Brain microvascular endothelial cell (primary cell): ENCODE results near the gene CPS1.

Experiments
- DNase-seq: peaks from one replicate; pipeline ENCODE4 v3.0.0-alpha.2; 2020
- H3K27ac ChIP-seq: fragments of 250-450 bp; sonication (Bioruptor Pico); 2 replicates; pipeline ENCODE4 v1.5.1; 2020; ENCODE audit warnings: mild to moderate bottlenecking, moderate library complexity
- H3K27me3 ChIP-seq: fragments of 250-450 bp; sonication (Bioruptor Pico); replicated peaks from 2 replicates; pipeline ENCODE4 v1.5.1; 2020; ENCODE audit warnings: mild to moderate bottlenecking
- H3K36me3 ChIP-seq: fragments of 250-450 bp; sonication (Bioruptor Pico); replicated peaks from 2 replicates; pipeline ENCODE4 v1.5.1; 2020; ENCODE audit warnings: mild to moderate bottlenecking
- H3K4me3 ChIP-seq: 2 replicates; pipeline ENCODE4 v1.5.1; 2011; ENCODE audit warnings: low read depth, mild to moderate bottlenecking, control low read depth, low read length, moderate library complexity
- CTCF ChIP-seq: IDR thresholded peaks from 2 replicates; pipeline ENCODE4 v1.5.1; 2011; ENCODE audit warnings: low read depth, mild to moderate bottlenecking, moderate library complexity, low read length, control low read depth, inconsistent platforms; ENCODE audit errors: missing control alignments
- in situ Hi-C: cut with HindIII; loops from 2 replicates; pipeline ENCODE4 v1.10.0; 2017; ENCODE audit warnings: low sequenced_read_pairs, low pct_ligation_motif_present

CPS1 gene

DNA sequence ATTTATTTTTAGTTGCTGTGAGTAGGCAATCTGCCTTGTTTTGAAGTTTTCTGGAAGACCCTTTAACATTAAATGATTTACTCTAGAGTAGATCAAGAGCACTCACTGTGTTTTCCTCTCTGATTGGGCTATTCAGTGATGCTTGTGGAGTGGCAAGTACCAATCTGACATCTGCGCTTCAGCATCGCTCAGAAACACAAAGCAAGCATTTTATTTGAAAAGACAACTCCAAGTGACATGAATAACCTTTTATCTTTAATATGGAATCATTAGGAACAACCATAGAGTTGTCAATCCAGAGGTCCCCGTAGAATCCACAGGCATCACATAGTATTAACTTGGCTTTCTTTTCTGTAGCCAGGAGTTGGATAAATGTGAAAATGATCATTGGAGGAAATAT, 114.7 kb downstream of the CPS1 start:
- no peak for TF ChIP-seq CTCF
- Histone ChIP-seq H3K4me3 (no peak overlapping the region), H3K36me3 (no peaks in the 10 kb centered on the region), H3K27me3 (no peaks in the 10 kb centered on the region), H3K27ac (no peak overlapping the region)
- no peak for DNase-seq
- in situ Hi-C loops: no loop called here

DNA sequence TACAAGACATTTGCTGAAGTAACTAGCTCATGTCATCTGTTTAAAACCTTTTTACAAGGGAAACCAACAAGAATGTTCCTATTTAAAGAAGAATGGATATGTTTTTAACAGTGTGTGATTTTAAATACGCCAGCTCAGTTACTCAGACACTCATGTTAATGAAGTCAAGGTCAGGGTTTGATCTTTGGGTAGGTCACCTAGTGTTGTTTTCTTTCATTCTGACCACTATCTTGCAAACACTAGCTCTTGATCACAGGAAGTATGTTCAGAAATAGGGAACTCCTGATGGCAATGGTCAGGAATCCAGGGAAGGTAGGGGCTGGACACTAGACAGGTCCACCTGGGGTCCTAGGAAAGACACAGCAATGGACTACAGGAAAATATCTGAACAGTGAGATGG, 116.7 kb downstream of the CPS1 start:
- no peaks in the 10 kb centered on the region for H3K27me3 ChIP-seq
- no peak overlapping the region for H3K27ac ChIP-seq
- no peak overlapping the region for H3K4me3 ChIP-seq
- in situ Hi-C loops: no loop called here
- TF ChIP-seq CTCF: no peak
- H3K36me3 ChIP-seq: no peaks in the 10 kb centered on the region
- DNase-seq: no peak

DNA sequence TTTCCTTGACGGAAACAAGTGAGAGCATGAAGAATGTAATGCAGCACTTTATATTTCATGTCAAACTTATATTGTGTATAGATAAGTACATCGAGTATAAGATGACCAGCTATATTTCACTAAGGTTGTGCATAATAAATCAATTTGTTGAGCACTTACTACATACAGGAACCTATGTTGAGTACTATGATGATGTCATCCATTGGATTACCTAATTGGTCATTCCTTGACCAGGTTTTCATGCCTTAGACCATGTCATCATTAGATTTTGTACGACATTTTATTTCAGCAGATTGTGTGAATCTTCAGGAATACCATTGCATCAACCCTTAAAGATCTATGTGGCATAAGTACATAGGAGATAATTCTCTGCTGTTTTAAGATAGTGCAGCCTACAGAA, 119.7 kb downstream of the CPS1 start:
- Histone ChIP-seq H3K27me3 (no peaks in the 10 kb centered on the region), H3K4me3 (no peak overlapping the region), H3K36me3 (no peaks in the 10 kb centered on the region), H3K27ac (no peak overlapping the region)
- DNase-seq: no peak
- in situ Hi-C loops: no loop called here
- TF ChIP-seq CTCF: no peak

DNA sequence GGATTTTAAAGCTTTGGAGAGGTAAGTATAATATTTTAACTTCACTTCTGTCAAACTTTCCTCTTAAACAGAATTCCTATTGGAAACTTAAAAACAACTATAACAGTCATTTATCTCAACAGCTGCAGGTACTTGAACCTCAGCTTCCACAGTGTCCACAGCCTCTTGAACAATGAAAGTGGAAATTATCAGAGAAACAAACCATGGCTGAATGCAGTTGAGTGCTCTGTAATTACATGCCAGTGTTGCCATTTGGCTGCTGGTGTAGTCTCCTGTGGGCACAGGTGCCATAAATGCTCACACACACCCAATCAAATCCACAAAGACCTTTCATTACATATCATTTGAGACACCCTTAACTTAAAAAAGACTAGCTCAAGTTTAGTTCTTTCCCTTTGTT, 125.1 kb downstream of the CPS1 start:
- H3K36me3 ChIP-seq: no peaks in the 10 kb centered on the region
- in situ Hi-C loops: no loop called here
- H3K27ac ChIP-seq: no peak overlapping the region
- no peak for DNase-seq
- H3K4me3 ChIP-seq: no peak overlapping the region
- no peak for TF ChIP-seq CTCF
- H3K27me3 ChIP-seq: no peaks in the 10 kb centered on the region

DNA sequence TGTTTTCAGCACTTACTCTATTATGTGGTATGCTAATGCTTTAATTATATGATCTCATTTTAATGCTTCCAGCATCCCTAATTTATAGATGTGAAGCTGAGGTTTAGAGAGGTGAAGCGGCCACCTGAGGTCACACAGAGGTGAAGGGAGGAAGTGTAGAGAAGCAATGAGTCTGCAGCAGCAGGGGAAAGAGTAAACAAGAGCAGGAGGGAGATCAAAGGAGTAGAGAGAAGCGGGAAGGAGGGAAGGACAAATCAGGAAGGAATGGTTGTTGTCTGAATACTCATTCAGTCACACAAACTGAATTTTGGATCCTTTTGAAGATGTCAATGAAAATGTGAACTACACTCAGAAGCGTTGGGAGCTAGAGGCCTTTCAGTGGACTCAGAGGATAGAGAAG, 130.0 kb downstream of the CPS1 start:
- no peak for DNase-seq
- H3K27me3 ChIP-seq: no peaks in the 10 kb centered on the region
- in situ Hi-C loops: no loop called here
- no peaks in the 10 kb centered on the region for H3K36me3 ChIP-seq
- no peak overlapping the region for H3K27ac ChIP-seq
- no peak for TF ChIP-seq CTCF
- H3K4me3 ChIP-seq: no peak overlapping the region

GRCh38 chr2:210687786-210688470, 131.5 kb downstream of the CPS1 start:
- no peak for TF ChIP-seq CTCF
- H3K36me3 ChIP-seq: no peaks in the 10 kb centered on the region
- no peaks in the 10 kb centered on the region for H3K27me3 ChIP-seq
- no peak overlapping the region for H3K27ac ChIP-seq
- no peak for DNase-seq
- in situ Hi-C loops: no loop called here
- H3K4me3 ChIP-seq: no peak overlapping the region
